H1 (cell line): ENCODE measurements around the gene SLC2A14.

Experiments used
- ATF2 ChIP-seq: IDR thresholded peaks from 2 replicates; pipeline ENCODE4 v1.6.1; 2012; ENCODE audit warnings: low read length, inconsistent platforms
- CTCF ChIP-seq, 3 experiments: IDR thresholded peaks; 1 replicate in 2 of 3; 2 replicates in 1 of 3; pipeline versions ENCODE4 v1.5.1 to v1.6.1; 2011; ENCODE audit warnings: low read length in 3 of 3, mild to moderate bottlenecking in 3 of 3, inconsistent platforms in 2 of 3, low read depth in 1 of 3, moderate library complexity in 1 of 3; ENCODE audit not compliant: insufficient read depth in 1 of 3; ENCODE audit errors: control extremely low read depth in 1 of 3
- EZH2 ChIP-seq: fragments of 200-600 bp; sonication (generic); IDR thresholded peaks from 2 replicates; pipeline ENCODE4 v1.7.1; 2012; ENCODE audit warnings: low read depth, mild to moderate bottlenecking, moderate library complexity, low read length, inconsistent platforms; ENCODE audit not compliant: severe bottlenecking
- POLR2A ChIP-seq, 2 experiments: IDR thresholded peaks; 1 replicate in 1 of 2; 2 replicates in 1 of 2; pipeline ENCODE4 v1.6.1; 2011; ENCODE audit warnings: low read depth in 2 of 2, low read length in 2 of 2, mild to moderate bottlenecking in 2 of 2; ENCODE audit errors: control extremely low read depth in 1 of 2
- RAD21 ChIP-seq, 2 experiments: IDR thresholded peaks in 1 of 2; conservative IDR thresholded peaks in 1 of 2; 2 replicates each; pipeline ENCODE4 v1.6.1; 2011; ENCODE audit warnings: low read depth in 2 of 2, low read length in 2 of 2, improper control_type of control experiment in 1 of 2, inconsistent platforms in 1 of 2, mild to moderate bottlenecking in 1 of 2, moderate library complexity in 1 of 2
- RFX5 ChIP-seq: IDR thresholded peaks from 2 replicates; pipeline ENCODE4 v1.6.1; 2011; ENCODE audit warnings: low read depth, low read length, improper control_type of control experiment, borderline replicate concordance
- SP1 ChIP-seq: IDR thresholded peaks from 2 replicates; pipeline ENCODE4 v1.6.1; 2011; ENCODE audit warnings: low read depth, low read length
- SRF ChIP-seq: IDR thresholded peaks from 2 replicates; pipeline ENCODE4 v1.6.1; 2011; ENCODE audit warnings: mild to moderate bottlenecking, low read depth, low read length, moderate library complexity
- SUZ12 ChIP-seq: fragments of 200-600 bp; sonication (generic); IDR thresholded peaks from 2 replicates; pipeline ENCODE4 v1.6.1; 2012; ENCODE audit warnings: mild to moderate bottlenecking, inconsistent platforms, low read length, moderate library complexity, mixed read lengths

- TF ChIP-seq SRF (no peak), SUZ12 (no peak), RFX5 (no peak), EZH2 (no peak), ATF2 (no peak), RAD21 (IDR thresholded peaks at IDR 0.05 in 1 of 2, conservative IDR thresholded peaks at IDR 0.05 in 1 of 2; ENCODE audit: low read depth in 2 of 2, low read length in 2 of 2) (no peak), CTCF (IDR thresholded peaks at IDR 0.05; ENCODE audit: control extremely low read depth in 1 of 3, insufficient read depth in 1 of 3, low read depth in 1 of 3, low read length in 3 of 3) (no peak), POLR2A (IDR thresholded peaks at IDR 0.05; ENCODE audit: control extremely low read depth in 1 of 2, low read depth in 2 of 2, low read length in 2 of 2) (no peak), SP1 (no peak)
Measured at GRCh38 chr12:7856516-7856915, 16.2 kb downstream of the SLC2A14 start.
